GM19193 (cell line): ENCODE results near the gene VSTM5.

Experiments used
- POLR2A ChIP-seq: IDR thresholded peaks from 4 replicates; pipeline ENCODE4 v1.6.1; 2011; ENCODE audit not compliant: insufficient read depth, insufficient read length; ENCODE audit errors: extremely low read depth

The VSTM5 gene

GRCh38 chr11:93783362-93783761, 67.1 kb downstream of the VSTM5 start:
- TF ChIP-seq POLR2A = no peak

DNA sequence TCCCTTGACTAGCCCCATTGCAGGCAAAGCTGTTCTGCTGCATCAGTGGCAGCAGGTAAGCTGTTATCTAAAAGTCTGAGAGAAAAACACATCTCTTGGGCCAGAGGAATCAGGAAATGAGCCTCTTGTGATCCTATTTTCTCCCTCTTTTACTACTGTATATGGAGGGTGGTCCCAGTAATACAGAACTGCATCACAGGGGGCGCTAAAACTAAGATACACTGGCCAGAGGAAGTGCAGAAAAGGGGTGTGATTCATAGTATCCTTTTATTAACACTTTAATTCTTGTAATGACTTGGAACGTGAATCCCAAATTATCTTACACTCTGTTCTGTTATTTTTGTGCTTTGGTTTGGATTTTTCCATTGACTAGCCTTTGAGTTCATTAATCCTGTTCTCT, 75.1 kb downstream of the VSTM5 start:
- no peak for TF ChIP-seq POLR2A

- TF ChIP-seq POLR2A = no peak
Measured at GRCh38 chr11:93773601-93774200, 76.7 kb downstream of the VSTM5 start.

DNA sequence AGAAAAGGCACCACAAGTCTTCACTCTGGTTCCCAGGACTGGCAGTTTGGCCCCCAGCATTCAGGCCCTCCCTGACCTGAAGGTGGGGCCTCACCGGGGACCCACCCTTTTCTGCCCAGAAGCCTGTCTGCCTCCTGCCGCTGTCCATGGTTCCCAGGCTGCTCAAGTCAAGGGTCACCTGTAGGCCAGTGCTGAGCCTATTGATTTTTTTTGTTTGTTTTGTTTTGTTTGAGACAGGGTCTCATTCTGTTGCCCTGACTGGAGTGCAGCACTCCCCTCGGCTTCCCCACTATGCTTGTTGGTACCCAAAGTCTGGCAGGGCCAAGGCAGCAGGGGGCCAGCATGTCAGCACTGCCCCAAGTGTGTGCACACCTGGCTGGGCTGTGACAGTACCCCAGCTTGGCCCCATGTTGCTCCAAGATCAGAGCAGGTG, 77.4 kb downstream of the VSTM5 start:
- no peak for TF ChIP-seq POLR2A

GRCh38 chr11:93772123-93772522, 78.3 kb downstream of the VSTM5 start:
- no peak for TF ChIP-seq POLR2A

DNA sequence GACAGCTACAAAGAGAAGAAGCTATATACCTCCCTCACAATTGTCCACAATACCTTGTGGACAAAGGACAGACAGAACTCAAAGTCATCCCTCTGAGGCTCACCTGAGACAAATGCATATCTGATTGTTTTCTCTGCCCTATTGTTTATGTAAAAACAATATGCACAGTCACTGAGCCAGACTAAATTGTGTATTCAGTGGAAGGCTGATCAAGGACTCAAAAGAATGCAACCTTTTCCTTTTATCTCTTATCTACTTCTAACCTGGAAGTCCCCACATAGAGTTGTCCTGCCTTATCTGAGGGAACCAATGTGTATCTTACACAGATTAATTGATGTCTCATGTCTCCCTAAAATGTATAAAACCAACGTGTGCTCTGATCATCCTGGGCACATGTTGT, 80.3 kb downstream of the VSTM5 start:
- no peak for TF ChIP-seq POLR2A
